Cardiac septum (tissue), 1 donor: ENCODE data around the gene LCE1B. TPM values are rescaled to one million over a fixed set of nuclear protein-coding genes. Genes with fewer than 3 reads are reported as not detected.

ENCODE experiments used
- DNase-seq: peaks from one replicate; pipeline ENCODE4 v3.0.0-alpha.2; 2020; ENCODE audit warnings: low spot score
- intact Hi-C: fragments of 100-400 bp; cut with DNase I; formaldehyde crosslinking; loops from one replicate; pipeline ENCODE4 v1.14.0; 2022
- total RNA-seq: library from RNA; stranded (reverse); fragmentation: NEBNext Ultra II Directional; extraction: Animal tissue kit (Norgen Biotek cat#: 25700); gene quantifications from one replicate; pipeline ENCODE4 v1.2.1, GENCODE V29; 2021
- donor health status: DM: no; HTN: no; CAD: no.

The LCE1B gene
- total RNA-seq, 1 donor from 2014 or later, result not detected

GRCh38 chr1:152858062-152858461, 46.3 kb downstream of the LCE1B start:
- intact Hi-C loops, result no loop called here
- no peak for DNase-seq

- intact Hi-C loops, result no loop called here
- no peak for DNase-seq
Observed at GRCh38 chr1:152859696-152860095, 47.9 kb downstream of the LCE1B start, which contains the start of gene LCE7A. TSS of gene LCE7A (plus strand) at chr1:152859996. CDS start at chr1:152860698, 702 bp downstream.

- intact Hi-C loops, result no loop called here
- no peak for DNase-seq
Observed at GRCh38 chr1:152860129-152860528, 48.4 kb downstream of the LCE1B start.

GRCh38 chr1:152861374-152861773, 49.6 kb downstream of the LCE1B start:
- intact Hi-C loops, result no loop called here
- no peak for DNase-seq

Other genes starting within 250 kb of the LCE1B start
- gene LCE3E, start 245.2 kb upstream of the LCE1B start, total RNA-seq, result not detected
- gene LCE3D, start 231.5 kb upstream of the LCE1B start, total RNA-seq, result not detected
- not detected for gene LCE3C, start 211.7 kb upstream of the LCE1B start, total RNA-seq
- gene LCE3B, start 198.2 kb upstream of the LCE1B start, total RNA-seq, result not detected
- not detected for gene LCE3A, start 188.9 kb upstream of the LCE1B start, total RNA-seq
- gene LCE2D, start 148.6 kb upstream of the LCE1B start, total RNA-seq, result not detected
- not detected for gene LCE2C, start 136.7 kb upstream of the LCE1B start, total RNA-seq
- gene LCE2B, start 125.8 kb upstream of the LCE1B start, total RNA-seq, result not detected
- gene LCE2A, start 113.6 kb upstream of the LCE1B start, total RNA-seq, result not detected
- gene LCE4A, start 103.8 kb upstream of the LCE1B start, total RNA-seq, result not detected
- gene KPRP, start 53.9 kb upstream of the LCE1B start, total RNA-seq, result not detected
- not detected for gene LCE1F, start 36.8 kb upstream of the LCE1B start, total RNA-seq
- gene LCE1E, start 25.7 kb upstream of the LCE1B start, total RNA-seq, result not detected
- gene LCE1D, start 15.2 kb upstream of the LCE1B start, total RNA-seq, result not detected
- gene LCE1C, start 5.3 kb upstream of the LCE1B start, total RNA-seq, result not detected
- not detected for gene LCE1A, start 15.5 kb downstream of the LCE1B start, total RNA-seq
- not detected for gene LCE6A, start 30.9 kb downstream of the LCE1B start, total RNA-seq
- not detected for gene LCE7A, start 48.0 kb downstream of the LCE1B start, total RNA-seq
- not detected for gene SMCP, start 66.4 kb downstream of the LCE1B start, total RNA-seq
- not detected for gene IVL, start 96.6 kb downstream of the LCE1B start, total RNA-seq
- not detected for gene SPRR5, start 135.2 kb downstream of the LCE1B start, total RNA-seq
- not detected for gene SPRR4, start 158.7 kb downstream of the LCE1B start, total RNA-seq
- not detected for gene SPRR1A, start 172.1 kb downstream of the LCE1B start, total RNA-seq
- gene SPRR3, start 189.8 kb downstream of the LCE1B start, total RNA-seq, result not detected
- not detected for gene SPRR1B, start 219.2 kb downstream of the LCE1B start, total RNA-seq
- gene SPRR2D, start 229.1 kb downstream of the LCE1B start, total RNA-seq, result not detected
- gene SPRR2A, start 245.5 kb downstream of the LCE1B start, total RNA-seq, result not detected